ENCODE data around the gene CRYBG2.

- TF ChIP-seq CTCF (IDR thresholded peaks at IDR 0.05; ENCODE audit: borderline replicate concordance, extremely low read depth, low read length, poor library complexity, severe bottlenecking) (no peak), EZH2 (IDR thresholded peaks at IDR 0.05; ENCODE audit: borderline replicate concordance, low read depth, low read length, severe bottlenecking) (no peak)
Observed at GRCh38 chr1:26378879-26379251, 24.9 kb upstream of the CRYBG2 start.
